Retinal pigment epithelial cell (primary cell): ENCODE measurements around the gene KRTAP10-5.
"Not testable (repeated sequence)": the region's sequence is repeated elsewhere in the genome, so short reads cannot be mapped to it uniquely, and the experiment has no call there.

ENCODE experiments used
- DNase-seq: peaks from one replicate; pipeline ENCODE4 v3.0.0-alpha.2; 2010; ENCODE audit warnings: low read depth
- H3K4me3 ChIP-seq: 2 replicates; pipeline ENCODE4 v1.5.1; 2011; ENCODE audit warnings: mild to moderate bottlenecking, low read length, control low read depth, moderate library complexity
- CTCF ChIP-seq: conservative IDR thresholded peaks from 2 replicates; pipeline ENCODE4 v1.5.1; 2011; ENCODE audit warnings: low read depth, low read length, control low read depth, inconsistent platforms

Gene KRTAP10-5

GRCh38 chr21:44578371-44579055 lies 1.9 kb downstream of the KRTAP10-5 start:
- no peak overlapping the region for H3K4me3 ChIP-seq
- no peak for TF ChIP-seq CTCF
- DNase-seq: no peak

GRCh38 chr21:44576025-44576420 lies 4.4 kb downstream of the KRTAP10-5 start:
- no peak overlapping the region for H3K4me3 ChIP-seq
- DNase-seq: no peak
- no peak for TF ChIP-seq CTCF

- H3K4me3 ChIP-seq: no peak overlapping the region
- TF ChIP-seq CTCF: no peak
These were observed 4.9 kb downstream of the KRTAP10-5 start for GRCh38 chr21:44575307-44576024.

GRCh38 chr21:44574457-44575306 lies 5.7 kb downstream of the KRTAP10-5 start:
- no peak for TF ChIP-seq CTCF
- no peak for DNase-seq
- no peak overlapping the region for H3K4me3 ChIP-seq

More at GRCh38 chr21:44575307-44576024, 4.9 kb downstream of the KRTAP10-5 start:
- no peak for DNase-seq

GRCh38 chr21:44573630-44574456 lies 6.6 kb downstream of the KRTAP10-5 start, which contains the start of gene KRTAP10-4:
Gene KRTAP10-4 (plus strand): TSS chr21:44573729. CDS start chr21:44573759, 30 bp downstream.
- DNase-seq: not testable (repeated sequence)

GRCh38 chr21:44572959-44573583 lies 7.3 kb downstream of the KRTAP10-5 start:
- DNase-seq: no peak
- no peak overlapping the region for H3K4me3 ChIP-seq
- TF ChIP-seq CTCF: no peak

More at GRCh38 chr21:44573630-44574456, 6.6 kb downstream of the KRTAP10-5 start, which contains the start of gene KRTAP10-4:
- not testable (repeated sequence) for H3K4me3 ChIP-seq
